ENCODE data around the gene SEPSECS.

DNA sequence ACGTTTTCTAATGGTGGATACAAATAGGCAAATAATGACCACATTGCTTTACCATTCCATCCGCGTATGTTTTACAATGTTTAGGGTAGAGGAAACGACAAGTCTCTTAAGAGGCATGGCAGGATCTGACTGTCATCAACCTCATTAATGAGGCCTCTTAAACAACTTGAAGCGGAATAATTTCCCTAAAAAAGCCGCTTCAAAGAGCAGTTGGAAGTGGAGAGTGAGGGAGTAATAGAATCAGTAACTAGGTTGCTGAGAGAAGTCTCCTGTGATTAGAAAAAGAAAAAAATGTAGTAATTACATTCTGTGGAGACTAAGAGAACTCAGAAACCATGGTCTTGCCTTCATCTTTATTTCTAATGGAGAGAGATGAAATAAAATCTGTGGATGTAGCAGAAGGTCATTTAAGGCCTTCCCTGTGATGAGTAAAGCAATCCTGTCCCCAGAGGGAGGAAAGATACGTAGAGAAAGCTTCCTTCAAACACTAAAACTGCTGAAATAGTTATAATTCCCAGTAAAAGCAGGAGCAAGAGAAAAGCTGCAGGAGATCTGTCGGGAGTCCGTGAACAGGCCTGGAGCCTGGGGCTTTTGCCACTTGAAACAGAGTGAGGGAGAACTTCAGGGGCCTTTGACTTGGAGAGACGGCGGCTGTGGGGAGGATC lies 11.1 kb upstream of the SEPSECS start:
- no peak for TF ChIP-seq POLR2A (IDR thresholded peaks at IDR 0.05; ENCODE audit: borderline replicate concordance, extremely low read depth, insufficient read depth, insufficient read length)
- TF ChIP-seq, protein P1, sequence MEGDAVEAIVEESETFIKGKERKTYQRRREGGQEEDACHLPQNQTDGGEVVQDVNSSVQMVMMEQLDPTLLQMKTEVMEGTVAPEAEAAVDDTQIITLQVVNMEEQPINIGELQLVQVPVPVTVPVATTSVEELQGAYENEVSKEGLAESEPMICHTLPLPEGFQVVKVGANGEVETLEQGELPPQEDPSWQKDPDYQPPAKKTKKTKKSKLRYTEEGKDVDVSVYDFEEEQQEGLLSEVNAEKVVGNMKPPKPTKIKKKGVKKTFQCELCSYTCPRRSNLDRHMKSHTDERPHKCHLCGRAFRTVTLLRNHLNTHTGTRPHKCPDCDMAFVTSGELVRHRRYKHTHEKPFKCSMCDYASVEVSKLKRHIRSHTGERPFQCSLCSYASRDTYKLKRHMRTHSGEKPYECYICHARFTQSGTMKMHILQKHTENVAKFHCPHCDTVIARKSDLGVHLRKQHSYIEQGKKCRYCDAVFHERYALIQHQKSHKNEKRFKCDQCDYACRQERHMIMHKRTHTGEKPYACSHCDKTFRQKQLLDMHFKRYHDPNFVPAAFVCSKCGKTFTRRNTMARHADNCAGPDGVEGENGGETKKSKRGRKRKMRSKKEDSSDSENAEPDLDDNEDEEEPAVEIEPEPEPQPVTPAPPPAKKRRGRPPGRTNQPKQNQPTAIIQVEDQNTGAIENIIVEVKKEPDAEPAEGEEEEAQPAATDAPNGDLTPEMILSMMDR (IDR thresholded peaks at IDR 0.05 in 2 of 3, conservative IDR thresholded peaks at IDR 0.05 in 1 of 3; ENCODE audit: borderline replicate concordance in 1 of 3, insufficient read depth in 1 of 3, low read depth in 2 of 3, low read length in 2 of 3), result no peak
- TF ChIP-seq CBX3 (IDR thresholded peaks at IDR 0.05; ENCODE audit: low read depth), result no peak
- TF ChIP-seq SRF (IDR thresholded peaks at IDR 0.05; ENCODE audit: low read depth), result no peak
- TF ChIP-seq SIN3A (IDR thresholded peaks at IDR 0.05; ENCODE audit: low read depth), result no peak
- TF ChIP-seq POLR2AphosphoS5 (IDR thresholded peaks at IDR 0.05; ENCODE audit: low read depth, low read length), result no peak
- no peak for TF ChIP-seq SP1 (IDR thresholded peaks at IDR 0.05; ENCODE audit: low read depth)
- TF ChIP-seq EZH2 (IDR thresholded peaks at IDR 0.05), result no peak
- no peak for TF ChIP-seq TCF7L2 (IDR thresholded peaks at IDR 0.05; ENCODE audit: borderline replicate concordance, extremely low read depth, insufficient read depth, insufficient read length)
- no peak for TF ChIP-seq EGR1 (IDR thresholded peaks at IDR 0.05; ENCODE audit: low read depth)
- no peak for TF ChIP-seq EZH2phosphoT487 (IDR thresholded peaks at IDR 0.05; ENCODE audit: borderline replicate concordance)
- no peak for TF ChIP-seq CEBPB (IDR thresholded peaks at IDR 0.05; ENCODE audit: low read depth)
- TF ChIP-seq MAX (IDR thresholded peaks at IDR 0.05), result no peak

Measured in HCT116 (cell line).